Measurements from ENCODE around the gene ODC1.

DNA sequence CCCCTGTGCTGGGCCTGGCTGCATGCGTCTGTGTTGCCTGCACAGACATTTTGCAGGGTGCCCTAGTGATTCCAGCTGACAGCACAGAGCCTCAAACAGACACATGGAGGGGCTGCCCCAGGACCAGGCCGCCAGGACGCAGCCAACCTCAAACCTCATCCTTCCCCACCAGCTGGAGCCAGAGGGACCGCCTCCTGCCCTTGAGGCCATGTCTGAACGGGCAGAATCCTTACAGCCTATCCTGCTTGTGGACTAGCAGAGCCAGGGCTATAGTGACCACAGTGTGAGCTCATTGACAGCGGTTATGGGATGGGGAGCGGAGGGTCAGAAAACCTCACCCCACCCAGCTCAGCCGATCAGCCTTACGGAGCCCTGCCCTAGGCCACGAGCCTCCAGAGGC, 22.4 kb downstream of the ODC1 start:
- TF ChIP-seq, protein P1, sequence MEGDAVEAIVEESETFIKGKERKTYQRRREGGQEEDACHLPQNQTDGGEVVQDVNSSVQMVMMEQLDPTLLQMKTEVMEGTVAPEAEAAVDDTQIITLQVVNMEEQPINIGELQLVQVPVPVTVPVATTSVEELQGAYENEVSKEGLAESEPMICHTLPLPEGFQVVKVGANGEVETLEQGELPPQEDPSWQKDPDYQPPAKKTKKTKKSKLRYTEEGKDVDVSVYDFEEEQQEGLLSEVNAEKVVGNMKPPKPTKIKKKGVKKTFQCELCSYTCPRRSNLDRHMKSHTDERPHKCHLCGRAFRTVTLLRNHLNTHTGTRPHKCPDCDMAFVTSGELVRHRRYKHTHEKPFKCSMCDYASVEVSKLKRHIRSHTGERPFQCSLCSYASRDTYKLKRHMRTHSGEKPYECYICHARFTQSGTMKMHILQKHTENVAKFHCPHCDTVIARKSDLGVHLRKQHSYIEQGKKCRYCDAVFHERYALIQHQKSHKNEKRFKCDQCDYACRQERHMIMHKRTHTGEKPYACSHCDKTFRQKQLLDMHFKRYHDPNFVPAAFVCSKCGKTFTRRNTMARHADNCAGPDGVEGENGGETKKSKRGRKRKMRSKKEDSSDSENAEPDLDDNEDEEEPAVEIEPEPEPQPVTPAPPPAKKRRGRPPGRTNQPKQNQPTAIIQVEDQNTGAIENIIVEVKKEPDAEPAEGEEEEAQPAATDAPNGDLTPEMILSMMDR (IDR thresholded peaks at IDR 0.05), result no peak
- TF ChIP-seq POLR2A (IDR thresholded peaks at IDR 0.05), result no peak

Data from uterus (tissue), 2 donors.